Activated gamma-delta T cell (primary cell): ENCODE data around the gene RASSF4.

Experiments used
- DNase-seq: peaks from one replicate; lab custom pipeline; 2025; lab: John Stamatoyannopoulos, UW

Gene RASSF4

DNA sequence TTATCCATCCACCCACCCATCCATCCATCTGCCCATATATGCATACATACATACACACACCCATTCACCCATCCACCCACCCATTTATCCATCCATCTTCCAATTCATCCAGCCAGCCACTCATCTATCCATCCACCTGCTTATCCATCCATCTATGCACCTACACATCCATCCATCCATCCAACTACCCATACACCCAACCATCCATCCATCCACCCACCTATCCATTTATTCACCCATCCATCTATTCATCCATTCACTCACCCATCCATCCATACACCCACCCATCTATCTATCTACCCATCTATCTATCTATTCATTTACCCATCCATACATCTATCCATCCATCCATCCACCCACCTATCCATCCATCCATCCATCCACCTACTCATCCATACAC, 31.1 kb upstream of the RASSF4 start:
- no peak for DNase-seq

GRCh38 chr10:44929356-44930255, 30.0 kb upstream of the RASSF4 start:
- no peak for DNase-seq

DNA sequence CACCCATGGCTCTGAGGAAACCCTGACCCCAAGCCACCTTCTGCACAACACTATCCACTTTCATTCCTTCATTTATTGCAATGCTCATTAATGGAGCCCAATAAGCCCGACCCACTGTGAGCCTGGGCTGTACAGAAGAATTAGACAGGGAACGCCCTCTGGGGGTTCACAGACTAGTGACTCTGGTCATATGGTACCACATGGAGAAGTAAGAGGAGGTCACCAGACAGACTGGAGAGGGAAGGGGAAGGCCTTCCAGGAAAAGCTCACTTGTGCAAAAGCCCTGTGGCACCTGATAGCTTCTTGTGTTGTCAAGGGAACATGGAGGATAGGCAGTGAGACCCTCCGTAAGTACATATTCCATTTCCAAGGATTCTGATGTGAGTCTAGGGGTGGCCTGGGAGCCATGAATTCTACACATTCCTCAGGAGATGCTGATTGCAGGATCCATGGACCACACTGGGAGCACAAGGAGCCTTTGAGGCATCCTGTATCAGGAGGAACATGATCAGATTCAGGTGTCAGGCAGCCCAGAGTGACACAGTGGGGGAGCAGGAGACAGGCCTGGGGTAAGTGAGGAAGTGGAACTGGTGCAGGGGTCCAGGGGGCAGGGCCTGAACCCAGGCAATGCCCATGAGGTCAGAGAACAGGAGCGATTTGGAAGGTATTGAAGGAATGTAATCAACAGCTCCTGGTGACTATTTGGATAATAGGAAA, 28.5 kb upstream of the RASSF4 start:
- no peak for DNase-seq

DNA sequence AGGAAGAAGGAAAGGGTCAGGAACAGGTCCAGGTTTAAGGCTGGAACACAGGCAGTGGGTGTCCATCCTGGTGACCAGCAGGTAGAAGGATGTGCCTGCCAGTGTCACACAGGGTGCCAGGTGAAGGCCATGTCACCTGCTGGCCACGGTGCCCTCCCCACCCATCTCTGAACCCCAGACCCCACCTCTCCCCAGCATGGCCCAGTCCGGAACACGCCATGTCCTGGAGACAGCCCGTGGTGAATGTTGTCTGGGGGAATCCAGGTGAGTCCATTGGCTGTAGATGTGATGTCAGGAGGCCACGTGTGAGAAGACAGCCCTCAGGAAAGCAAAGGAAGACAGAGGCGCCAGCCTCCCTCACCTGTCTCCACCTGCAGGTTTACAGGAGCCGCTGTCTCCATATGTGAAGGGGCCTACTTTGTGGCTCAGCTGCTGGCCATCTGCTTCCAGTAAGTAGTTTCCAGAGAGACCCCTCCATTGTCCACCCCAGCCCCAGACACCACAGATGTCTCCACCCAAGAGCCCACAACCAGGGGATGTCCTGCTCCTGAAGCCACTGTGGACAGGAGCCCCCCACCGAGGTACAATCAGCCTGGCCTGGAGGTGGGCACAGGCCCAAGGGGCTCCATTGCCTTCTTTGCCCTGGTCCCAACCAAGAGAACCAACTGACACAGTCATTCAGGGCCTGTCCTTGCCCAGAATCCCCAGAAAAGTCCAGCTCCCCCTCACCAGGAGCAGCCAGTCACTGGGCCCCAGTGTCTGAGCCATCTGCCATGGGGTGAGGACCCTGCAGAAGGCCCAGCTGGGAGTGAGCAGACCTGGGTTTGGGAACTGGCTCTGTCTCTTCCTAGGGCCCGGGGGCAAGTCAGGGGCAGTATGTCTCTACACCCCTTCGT, 27.7 kb upstream of the RASSF4 start:
- no peak for DNase-seq

DNA sequence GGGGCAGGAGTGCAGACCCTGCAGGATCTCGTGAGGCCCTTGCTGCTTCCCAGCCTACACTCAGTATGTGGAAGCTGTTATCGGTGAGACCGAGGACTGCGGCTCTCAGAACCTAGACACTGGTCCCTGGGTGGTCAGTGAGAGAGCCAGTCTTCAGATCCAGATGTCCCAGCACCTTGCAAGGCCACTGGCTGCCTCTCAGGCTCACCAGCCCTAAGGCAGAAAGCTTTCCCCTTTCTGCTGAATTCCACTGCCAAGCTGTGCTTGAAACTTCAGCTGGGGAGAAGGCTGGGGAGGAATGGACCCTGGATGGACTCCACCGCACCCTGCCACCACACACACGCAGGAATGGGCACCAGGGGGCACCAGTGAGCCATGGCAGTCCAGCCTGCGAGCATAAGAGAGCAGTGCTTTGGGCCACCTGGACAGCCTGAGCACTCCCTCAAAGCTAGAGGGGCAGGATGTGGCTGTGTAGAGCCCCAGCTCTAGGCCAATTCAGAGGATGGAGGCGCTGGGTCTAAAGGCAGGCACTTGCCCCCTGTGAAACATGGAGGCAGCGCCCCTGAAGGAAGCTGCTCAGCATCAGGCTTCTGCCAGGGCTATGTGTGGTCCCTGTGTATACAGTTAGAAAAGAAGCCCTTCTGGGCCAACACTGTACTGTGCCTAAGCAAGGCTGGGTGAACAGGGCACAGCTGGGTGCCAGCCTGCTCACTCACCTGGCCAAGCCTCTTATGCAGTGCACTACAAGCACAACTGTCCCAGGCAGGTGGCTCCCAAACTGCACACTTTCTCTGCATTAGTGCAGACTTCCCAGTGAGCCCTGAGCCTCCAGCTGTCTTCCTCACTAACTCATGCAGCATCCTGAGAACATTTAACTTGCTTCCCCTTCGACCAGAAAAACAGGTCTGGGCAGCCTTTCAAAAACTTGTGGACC, 26.8 kb upstream of the RASSF4 start:
- peak; percentile 54 for DNase-seq

DNA sequence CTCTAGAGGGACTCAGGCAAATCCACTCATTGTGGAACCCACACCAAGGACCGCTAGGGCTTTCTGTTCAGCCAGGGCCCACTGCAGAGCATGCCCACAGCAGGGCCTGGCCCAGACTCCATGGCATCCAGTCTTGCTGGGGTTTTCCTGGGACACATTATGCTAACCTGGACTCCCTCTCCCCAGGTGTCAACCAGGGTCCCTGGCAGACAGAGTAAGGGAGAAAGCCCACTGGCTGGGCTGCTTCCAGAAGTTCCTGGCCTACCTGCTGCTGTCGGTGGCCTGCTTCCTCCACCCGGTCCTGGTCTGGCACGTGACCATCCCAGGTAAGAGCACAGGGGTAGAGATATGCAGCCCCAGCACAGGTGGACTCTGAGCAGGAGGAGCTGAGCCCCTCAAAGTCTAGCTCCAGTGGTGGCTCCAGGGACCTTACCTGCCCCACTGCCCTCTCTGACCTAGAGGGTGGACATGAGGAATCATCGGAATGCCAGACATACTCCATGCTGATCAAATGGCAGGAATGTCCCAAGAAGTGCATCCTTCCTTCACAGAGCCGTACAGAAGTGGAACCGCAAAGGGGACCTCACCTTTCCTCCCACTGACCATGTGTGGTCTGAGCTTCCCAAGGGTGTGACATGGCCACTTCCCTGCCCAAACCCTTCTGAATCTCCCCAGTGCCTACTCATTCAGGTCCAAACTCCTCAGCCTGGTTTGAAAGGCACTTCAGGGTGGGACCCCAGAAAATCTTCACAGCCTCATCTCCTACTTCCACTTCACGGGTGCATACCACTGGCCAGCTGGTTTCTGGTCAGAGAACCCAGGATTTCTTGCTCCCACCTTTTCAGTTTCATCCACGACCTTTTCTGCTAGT, 25.9 kb upstream of the RASSF4 start:
- DNase-seq, result no peak

- no peak for DNase-seq
Observed at GRCh38 chr10:44934416-44935200, 25.0 kb upstream of the RASSF4 start.

GRCh38 chr10:44935201-44935965, 24.2 kb upstream of the RASSF4 start:
- DNase-seq, result no peak

DNA sequence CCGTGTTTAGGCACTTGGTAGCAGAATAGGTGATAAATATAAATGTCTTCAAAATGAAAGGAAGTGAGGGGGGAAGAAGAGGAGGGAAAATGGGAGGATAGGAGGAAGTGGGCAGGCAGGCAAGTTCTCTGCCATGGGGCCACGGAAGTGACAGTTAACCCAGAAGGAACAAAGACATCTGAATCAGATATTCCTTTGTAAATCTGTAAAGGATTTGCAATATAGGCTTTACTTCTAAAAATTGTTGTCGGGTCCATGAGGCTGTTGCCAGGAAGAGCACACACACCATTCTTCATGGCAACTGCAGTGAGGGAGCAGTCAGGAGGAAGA, 23.7 kb upstream of the RASSF4 start:
- no peak for DNase-seq

- DNase-seq, result no peak
Observed at GRCh38 chr10:44936314-44936975, 23.2 kb upstream of the RASSF4 start.

DNA sequence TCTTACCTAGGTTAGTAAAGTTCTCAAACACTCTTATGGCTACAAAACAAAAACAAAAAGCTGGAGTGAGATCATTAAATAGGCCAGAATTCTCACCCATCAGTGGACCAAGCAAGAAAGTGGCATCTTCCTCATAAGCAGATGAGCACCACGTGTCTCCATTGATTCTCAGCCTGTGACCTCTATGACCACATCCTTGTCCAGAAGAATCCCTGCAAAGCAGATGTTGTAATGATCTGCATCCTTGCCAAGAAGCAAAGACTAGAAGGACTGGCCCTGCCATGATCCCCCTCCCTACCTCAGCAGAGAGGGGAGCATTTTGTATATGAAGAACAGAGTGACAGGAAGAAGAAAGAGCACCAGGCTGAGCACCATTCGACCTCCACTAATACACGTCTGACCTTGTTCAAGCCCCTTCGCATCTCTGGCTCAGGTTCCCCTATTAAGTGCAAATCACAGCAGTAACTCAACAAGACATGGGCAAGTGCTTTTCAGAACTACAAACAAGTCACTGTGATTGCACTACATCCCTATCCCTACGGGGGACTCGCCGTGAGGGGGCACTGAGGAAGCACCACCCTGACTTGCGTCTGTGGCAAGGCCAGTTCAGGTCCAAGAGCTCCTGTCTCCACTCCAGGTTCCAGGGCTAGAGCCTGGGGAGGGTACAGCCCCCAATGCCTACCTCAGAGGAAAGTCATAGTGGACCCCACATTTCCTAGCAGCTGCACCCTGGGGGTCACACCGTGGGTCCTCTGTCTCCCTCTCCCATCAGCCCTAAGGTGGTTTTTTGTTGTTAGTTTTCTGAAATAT, 22.2 kb upstream of the RASSF4 start:
- DNase-seq, result no peak

- DNase-seq, result no peak
Observed at GRCh38 chr10:44938956-44939355, 20.6 kb upstream of the RASSF4 start.

DNA sequence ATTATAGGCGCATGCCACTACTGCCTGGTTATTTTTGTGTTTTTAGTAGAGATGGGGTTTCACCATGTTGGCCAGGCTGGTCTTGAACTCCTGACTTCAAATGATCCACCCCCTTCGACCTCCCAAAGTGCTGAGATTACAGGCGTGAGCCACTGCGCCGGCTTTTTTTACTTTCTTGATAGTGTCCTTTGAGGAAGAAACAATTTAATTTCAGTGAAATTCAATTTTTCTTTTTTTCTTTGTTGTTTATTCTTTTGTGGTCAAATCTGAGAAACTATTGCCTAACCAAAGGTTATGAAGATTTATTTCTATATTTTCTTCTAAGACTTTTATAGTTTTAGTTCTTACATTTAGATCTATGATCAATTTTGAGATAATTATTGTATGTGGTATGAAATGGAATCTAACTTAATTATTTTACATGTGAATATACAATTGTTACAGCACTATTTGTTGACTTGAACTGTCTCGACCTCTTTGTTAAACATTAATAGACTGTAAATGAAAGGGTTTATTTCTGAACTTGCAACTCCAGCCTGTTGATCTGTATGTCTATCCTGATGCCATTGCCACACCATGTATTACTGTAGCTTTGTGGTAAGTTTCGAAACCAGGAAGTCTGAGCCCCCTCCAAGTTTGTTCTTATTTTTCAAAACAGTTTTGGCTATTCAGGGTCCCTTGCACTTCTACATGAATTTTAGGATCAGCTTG, 19.8 kb upstream of the RASSF4 start:
- DNase-seq, result no peak

DNA sequence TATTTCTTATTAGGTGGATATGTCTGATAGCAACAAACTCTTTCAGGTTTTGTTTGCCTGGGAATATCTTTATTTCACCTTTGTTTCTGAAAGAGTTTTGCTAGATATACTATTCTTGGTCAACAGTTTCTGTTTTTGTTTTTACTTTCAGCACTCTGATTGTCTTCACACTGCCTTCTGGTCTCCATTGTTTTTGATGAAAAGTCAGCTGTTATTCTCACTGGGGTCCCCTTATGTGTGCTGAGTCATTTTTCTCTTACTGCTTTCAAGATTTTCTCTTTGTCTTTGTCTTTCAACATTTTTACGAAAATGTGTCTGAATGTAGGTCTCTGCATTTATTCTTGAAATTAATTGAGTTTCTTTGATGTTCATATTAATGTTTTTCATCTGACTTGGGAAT, 15.2 kb upstream of the RASSF4 start:
- DNase-seq, result no peak

DNA sequence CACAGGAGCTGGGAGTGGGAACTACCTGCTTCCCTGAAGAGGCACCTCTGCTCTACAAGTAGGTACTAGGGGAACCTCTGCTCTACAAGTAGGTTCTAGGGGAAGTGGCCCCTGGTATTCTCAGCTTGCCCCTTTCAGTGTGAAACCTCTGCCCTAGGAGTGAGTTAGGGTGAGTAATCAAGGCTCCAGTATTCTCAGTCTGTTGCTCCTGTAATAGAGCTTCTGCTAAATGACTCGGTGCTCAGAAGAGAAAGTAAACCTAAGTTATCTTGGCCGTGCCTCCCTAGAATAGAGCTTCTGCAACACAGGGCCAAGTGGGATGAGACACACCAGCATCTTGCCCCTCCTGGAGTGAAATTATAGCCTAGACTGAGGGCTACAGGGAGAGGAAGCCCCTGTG, 13.4 kb upstream of the RASSF4 start:
- DNase-seq, result no peak

GRCh38 chr10:44947371-44948152, 12.0 kb upstream of the RASSF4 start:
- DNase-seq, result no peak
